GM18858 (cell line): Measurements from ENCODE around the gene TPCN2.

Experiments
- ATAC-seq: cut with Tn5 transposase; IDR thresholded peaks from one replicate; pipeline ENCODE4 v1.9.1; 2021; ENCODE audit not compliant: unreplicated experiment

TPCN2 gene

DNA sequence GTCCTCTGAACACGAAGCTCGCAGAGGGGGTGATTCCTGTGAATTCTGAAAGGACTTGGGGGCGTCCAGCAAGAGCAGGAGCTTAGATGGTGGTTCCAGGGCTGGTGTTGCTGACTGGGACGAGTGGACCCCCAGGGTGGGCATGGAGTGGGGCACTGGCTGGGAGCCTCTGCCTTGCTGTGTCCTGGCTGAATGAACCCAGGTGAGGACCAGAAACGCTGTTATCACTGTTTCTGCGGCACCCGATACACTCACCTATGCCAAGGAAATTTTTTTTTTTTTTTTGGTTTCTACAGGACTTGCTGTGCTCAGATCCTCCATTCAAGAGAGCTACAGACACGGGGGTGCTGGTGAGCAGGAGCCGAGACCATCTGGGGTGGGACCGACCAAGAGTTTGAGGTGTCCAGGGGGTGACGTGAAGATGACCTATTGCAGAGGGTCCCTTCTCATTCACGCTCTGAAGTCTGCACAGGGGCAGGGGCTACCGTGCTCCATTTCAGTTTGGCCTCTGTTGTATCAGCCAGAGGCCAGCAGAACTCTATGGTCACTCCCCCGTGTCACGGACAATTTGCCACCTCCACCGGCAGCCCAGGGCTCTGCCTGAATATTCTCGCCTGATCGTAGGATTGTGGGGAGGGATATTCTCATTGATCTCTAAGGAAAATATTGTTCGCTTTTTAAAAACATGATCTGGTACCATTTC lies 110.6 kb downstream of the TPCN2 start:
- no peak for ATAC-seq

DNA sequence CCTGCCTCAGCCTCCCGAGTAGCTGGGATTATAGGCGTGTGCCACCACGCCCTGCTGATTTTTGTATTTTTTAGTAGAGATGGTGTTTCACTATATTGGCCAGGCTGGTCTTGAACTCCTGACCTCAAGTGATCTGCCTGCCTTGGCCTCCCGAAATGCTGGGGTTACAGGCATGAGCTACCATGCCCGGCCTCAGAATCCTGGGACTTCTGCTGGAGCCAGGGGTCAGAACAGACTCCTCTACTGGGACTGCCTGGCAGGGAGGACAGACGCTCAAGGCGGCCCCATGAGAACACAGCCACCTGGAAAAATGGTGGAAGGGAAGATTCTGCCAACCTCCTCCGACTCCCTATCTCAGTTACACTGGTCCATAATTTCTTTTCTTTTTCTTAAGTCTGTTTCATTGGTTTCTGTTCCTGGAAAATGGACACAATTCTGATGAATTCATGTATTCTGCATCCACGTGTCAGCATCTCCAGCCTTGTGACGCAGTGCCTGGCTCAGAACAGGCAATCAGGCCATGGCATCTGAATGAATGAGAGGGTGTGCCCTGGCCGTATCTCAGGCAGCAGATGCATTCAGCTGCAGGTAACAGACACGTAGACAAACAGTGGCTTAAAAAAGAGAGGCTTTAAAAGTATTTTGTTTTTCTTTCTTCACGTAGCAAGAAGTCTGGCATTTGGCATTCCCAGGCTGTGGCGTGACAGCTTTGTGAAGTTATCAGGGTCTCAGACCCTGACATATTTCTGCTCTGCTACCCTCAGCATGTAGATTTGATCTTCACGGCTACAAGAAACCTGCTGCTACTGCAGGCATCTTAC lies 111.8 kb downstream of the TPCN2 start:
- no peak for ATAC-seq

DNA sequence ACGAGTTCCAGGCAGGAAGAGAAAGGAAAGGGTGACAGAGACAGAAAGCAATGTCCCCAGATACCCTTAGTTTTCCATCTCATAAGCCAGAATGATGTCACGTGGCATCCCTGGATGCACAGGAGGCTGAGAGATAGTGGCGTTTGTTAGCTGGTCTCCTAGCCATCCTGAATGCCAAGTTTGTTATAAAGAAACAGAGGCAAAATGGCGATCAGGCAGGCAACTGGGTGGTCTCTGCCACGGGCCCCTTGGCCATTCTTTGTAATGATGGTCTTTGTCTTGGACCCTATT lies 112.3 kb downstream of the TPCN2 start:
- no peak for ATAC-seq

DNA sequence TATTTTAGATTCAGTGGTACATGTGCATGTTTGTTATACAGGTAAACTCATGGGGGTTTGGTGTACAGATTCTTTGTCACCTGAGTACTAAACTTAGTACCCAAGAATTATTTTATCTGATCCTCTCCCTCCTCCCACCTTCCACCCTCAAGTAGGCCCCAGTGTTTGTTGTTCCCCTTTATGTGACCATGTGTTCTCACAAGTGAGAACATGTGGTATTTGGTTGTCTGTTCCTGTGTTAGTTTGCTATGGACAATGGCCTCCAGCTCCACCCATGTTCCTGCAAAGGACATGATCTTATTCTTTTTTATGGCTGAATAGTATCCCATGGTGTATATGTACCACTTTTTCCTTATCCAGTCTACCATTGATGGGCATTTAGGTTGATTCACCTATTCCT lies 113.8 kb downstream of the TPCN2 start:
- ATAC-seq, result no peak

DNA sequence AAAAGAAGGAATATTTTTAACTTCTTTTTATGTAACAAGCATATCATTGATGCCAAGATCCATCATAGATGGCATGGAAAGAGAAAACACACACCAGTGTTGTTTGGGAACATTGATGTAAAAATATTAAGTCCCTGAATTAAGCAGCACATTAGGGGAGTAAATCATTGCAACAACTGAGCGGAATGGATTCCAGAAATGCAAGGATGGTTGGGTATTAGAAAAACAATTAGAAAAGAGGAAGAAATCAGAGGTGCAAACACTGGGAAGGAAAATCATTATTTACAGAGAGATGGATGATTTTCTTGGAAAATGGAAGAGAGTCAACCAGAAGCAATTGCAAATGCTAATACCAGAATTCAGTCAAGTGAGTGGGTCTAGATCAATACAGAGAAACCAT lies 115.1 kb downstream of the TPCN2 start:
- ATAC-seq, result no peak

DNA sequence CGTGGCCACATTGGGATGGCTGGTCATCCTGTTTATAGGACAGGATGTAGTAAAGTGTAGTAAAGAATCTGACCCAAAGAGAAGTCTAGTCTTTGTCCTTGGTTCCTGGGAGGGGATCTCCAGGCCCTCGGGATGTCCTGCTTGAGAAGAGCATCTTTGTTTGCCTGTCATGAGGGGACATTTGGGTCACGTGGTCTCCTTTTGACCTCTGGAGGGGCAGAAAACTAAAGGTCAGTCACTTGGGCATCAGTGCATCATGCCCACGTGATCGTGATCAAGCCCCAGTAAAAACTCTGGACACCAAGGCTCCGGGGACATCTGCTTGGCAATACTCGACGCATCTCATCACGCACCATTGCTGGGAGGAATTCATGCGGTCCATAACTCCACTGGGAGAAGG lies 116.1 kb downstream of the TPCN2 start:
- no peak for ATAC-seq

DNA sequence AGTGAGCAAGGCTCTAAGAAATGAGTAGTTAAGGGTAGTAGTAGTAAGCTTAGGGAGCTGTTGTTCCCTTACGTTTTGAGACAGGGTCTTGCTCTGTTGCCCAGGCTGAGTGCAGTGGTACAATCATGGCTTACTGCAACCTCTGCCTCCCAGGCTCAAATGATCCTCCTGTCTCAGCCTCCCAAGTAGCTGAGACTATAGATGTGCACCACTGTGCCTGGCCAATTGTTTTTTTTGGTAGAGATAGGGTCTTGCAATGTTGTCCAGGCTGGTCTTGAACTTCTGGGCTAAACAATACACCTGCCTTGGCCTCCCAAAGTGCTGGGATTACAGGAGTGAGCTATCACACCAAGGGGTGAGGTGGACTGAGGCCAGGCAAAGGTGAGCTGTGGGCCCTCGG lies 117.0 kb downstream of the TPCN2 start:
- no peak for ATAC-seq

DNA sequence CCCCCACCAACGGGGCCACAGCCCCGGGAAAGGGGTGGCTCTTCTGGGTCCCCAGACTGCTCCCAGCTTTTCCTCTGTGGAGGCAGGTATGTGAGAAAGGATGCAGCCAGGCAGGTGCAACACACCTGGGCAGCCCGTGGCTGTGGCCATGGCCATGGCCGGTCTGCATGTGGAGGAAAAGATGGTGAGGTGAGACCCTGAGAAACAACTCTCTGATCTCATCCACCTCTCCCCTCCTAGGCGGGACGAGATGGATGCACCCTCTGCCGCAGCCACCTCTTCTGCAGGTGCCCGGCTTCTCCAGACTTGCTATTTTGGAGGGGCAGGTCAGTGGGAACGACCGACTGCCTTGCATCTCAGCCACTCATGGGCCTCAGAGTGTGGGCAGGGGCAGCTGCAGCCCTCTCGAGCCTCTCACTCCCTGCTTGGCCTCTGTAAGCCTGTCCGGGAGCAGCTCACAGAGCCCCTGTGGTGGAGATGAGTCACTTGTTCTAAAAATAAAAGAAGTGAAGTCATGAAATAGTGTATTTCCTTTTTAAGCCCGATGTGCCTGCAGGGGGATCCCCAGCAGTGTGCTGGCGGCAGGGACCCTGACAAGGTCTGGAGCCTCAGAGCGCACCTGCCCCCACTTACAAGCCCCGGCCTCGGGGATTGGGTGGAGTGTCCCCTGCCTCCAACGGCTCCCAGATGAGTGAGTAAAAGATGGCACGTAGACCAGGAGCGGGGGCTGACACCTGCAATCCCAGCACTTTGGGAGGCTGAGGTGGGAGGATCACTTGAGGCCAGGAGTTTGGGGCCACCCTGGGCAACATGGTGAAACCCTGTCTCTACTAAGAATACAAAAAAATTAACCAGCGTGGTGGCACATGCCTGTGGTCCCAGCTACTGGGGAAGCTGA lies 117.7 kb downstream of the TPCN2 start:
- peak; percentile 90 for ATAC-seq

DNA sequence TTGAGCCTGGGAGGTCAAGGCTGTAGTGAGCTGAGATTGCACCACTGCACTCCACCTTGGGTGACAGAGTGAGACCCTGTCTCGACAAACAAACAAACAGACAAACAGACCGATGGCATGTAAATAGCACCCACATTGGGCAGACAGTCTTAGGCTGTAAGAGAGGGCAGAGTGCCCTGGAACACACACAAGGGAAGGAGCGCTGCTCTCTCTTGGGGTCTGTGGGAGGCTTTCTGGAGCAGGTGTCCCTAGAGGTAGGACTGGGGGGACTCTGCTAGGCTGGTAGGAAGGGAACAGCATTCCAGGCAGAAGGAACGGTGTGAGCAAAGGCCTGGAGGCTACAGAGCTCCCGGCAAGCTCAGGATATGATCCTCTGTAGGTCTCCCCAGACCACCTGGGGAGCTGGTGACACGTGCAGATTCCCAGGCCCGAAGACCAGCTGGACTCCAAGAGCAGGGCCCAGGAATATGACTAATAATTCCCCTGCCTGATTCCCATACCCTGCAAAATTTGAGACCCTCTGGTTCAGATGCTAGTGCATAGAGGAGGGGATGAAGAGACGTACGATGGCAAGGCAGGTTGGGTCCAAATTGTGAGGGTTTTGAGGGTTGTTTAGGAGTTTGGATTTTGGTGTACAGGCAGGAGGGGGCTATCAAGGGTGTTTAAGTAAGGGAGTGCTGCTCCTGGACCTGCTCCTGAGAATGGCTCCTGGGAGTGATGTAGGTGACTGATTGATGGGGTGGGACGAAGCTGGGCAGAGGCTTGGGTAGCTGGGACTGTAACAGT lies 118.6 kb downstream of the TPCN2 start:
- no peak for ATAC-seq

DNA sequence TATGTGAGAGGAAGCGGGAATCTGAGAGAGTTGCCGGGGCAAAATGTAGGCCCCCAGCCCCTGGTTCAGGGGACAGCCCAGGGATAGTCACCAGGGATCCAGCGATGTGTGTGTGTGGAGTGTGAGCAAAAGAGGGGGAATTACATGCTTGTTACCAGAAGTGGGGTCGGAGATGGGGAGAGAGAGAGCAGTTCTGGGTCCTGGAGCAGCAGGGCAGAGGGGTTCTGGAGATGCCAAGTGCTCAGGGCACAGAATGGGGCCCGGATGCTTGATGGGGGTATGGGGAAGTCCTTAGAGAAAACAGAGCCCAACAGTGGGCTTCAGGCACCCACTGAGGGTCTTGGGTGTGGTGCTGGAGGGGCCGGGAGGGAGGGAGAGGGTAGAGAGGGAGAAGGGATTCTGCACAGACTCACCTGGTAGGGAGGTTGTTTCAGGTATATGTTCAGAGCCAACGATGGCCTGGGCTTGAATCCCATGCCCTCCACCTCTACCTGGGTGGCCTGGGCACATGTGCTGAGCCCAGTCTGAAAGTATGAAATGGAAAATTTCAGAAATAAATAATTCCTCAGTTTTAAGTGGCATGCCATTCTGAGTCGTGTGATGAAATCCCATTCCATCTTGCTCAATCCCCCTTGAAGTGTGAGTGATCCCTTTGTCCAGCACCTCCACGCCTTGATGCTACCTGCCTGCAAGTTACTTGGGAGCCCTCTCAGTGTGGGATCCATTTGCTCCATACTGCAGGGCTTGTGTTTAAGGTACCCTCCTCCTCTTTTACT lies 119.4 kb downstream of the TPCN2 start:
- ATAC-seq, result no peak

DNA sequence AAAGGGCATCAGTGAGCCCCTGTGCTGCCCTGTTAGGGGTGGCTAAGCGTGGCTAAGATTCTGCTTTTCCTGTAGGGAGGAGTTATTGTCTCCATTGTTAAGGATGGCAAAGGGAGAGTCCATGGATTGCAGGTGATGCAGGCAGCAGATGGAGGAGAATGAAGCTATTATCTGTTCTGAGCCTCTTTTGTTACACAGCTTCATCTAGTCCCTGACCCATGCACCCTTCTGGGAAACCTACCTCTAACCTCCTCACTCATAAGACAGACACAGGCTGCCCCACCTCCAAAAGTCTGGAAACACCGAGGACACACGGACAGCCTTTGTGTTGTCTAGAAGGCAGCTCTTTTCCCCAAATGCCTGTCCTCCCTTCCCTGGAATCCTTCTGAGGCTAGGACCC lies 120.7 kb downstream of the TPCN2 start:
- no peak for ATAC-seq

DNA sequence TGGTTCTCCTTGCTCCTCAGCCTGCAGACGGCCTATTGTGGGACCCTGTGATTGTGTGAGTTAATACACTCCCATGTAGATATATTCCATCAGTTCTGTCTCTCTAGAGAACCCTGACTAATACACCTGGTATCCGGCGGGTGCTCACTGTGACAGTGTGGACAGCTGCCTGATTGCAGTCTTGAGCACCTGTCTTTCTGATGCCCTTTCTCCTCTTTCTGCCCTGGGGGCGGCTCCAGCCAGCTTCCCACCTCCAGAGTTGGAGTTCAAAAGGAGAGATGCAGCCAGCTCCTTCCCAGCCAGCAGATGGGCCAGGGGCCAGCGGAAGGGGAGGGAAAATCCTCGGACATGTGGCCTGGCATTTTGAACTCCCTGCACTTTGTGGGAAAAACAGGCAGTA lies 122.0 kb downstream of the TPCN2 start:
- no peak for ATAC-seq

DNA sequence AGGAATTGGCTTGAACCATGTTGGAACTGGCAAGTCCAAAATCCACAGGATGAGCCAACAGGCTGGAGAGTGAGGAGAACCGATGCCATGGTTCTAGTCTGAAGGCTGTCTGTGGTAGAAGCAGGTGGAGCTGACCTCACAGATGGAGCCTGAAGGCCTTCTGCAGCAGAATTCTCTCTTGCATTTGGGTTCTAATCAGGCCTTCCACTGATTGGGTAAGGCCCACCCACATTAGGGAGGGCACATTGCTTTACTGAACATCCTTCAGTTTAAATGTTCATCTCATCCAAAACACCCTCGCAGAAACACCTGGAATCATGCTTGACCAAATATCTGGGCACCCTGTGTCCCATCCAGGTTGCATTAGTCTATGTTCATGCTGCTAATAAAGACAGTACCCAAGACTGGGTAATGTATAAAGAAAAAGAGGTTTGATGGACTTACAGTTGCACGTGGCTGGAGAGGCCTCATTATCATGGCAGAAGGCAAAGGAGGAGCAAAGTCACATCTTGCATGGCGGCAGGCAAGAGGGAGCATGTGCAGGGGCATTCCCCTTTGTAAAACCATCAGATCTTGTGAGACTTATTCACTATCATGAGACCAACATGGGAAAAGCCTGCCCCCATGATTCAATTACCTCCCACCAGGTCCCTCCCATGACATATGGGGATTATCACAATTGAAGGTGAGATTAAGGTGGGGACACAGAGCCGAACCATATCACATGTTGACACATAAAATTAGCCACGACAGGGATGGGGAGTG lies 122.9 kb downstream of the TPCN2 start:
- no peak for ATAC-seq

DNA sequence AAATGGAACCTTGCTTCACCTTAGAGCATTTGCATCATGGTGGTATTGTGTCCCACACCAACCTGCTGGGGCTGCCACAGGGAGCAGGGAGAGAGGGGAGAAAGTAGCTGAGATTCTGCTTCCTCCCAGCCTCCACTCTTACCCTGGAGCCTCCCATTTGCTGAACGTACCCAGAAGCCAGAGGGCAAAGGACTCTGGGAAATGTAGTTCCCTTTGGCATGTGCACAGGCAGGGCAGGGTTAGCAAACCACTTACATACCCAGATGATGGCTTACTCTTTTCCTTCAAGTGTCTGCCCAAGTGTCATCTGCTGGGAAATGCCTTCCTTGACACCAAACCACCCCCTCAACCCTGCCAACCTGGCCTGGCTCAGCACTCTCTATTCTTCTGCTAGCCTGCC lies 123.9 kb downstream of the TPCN2 start:
- ATAC-seq, result no peak

DNA sequence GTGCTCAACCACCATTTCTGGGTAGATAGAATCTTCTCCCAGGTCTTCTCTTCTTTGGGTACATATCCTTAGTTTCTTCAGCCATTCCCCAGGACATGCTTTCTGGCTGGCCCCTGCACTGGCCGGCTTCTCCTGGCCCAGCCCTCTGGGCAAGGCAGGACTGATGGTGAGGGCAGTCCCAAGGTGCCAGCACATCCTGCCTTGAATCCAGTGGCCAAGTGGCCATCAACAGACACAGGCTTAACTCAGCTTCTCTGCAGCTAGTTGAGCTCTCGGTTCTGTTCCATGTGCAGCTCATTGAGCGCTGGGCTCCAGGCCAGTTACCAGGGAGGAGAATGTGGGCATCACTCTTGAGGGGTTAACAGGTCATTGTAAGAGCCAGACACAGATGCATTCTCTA lies 124.6 kb downstream of the TPCN2 start:
- ATAC-seq, result no peak

DNA sequence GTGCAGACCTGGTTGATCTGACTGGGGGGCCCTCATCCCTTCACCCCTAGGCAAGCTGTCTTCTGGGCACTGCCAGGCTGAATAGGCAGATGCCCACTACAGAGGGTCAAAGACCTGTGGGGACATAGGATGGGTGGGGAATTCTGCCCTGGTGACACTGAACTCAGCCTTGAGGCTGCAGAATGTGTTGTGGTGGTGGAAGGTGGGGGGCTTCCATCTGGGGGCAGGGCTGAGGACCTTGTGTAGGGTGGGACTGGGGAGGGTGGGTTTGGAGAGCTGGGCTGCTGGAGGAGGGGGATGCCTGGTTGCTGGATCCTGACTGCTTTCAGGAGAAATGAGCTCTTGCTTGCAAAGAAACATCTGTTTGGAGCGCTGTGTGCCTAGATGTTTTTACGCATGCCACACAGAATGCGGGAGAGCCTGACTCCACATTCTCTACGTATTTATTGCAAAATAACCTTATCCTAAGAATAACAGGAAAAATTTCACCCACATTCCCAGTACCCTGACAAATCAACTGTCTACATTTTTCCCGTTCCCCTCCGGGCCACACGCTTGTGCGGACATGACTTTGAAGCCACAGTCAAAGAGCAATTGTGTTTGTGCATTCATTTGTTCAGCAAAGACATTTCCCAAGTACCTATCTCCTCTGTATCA lies 125.3 kb downstream of the TPCN2 start:
- no peak for ATAC-seq

DNA sequence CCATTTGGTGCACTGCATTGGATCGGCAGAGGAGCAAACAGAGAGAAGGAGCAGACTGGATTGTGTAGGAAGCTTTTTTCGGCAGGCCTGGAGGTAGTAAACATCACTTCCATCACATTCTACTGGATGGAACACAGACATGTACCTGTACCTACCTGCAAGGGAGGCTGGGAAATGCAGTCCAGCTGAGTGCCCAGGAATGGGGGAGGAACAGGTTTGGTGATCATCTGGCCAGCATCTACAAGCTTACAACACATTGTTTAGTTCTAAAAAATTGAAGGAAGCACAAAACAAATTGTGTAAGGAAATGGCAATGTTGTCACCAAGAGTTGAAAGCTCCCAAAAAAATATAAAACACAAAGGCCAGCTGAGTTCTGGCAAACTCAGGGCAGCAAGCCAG lies 126.1 kb downstream of the TPCN2 start:
- ATAC-seq, result no peak

DNA sequence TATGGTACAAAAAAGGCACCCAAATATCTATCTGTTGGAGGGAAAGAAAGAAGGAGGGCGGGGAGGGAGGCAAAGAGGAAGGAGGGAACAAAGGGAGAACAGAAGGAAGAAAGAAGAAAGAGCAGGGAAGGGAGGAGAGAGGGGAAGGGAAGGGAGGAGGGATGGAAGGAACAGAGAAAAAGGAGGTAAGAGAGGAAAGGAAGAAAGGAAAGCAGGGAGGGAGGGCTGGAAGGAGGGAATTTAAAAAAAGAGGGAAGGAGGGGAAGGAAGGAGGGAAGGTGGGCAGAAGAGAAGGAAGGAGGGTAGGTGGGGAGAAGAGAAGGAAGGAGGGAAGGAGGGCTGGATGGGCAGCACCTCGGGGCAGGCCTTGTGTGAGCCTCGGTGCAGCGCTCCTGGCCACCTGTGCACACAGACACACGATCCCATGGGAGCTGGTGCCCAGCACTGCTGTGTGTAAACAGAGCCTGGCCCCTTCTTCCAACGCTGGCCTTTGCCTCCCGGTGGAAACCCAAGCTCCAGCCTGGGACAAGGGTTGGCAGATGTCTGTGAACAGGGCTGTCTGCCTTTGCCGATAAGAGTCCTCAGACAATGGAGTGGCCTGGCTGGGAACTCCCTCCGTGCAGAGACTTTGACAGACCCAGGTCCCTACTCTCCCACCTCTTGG lies 130.2 kb downstream of the TPCN2 start:
- ATAC-seq, result no peak

DNA sequence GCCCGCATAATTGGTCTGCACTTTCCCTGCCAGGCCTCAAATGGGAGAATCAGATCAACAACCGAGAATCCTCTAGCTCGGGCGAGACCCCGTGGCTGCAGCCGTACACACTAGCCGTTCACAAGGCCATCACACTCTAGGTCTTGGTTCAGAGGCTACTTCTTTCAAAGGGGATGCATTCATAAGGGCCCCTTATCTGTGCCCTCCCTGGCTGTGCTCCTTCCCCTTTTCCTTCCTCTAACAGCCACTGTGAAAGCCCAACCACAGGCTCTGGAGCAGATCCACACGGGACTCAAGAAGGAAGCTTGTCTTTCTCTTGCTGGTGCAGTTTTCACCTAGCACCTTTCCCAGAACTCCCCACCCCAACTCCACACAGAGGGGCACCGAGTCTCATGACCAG lies 131.5 kb downstream of the TPCN2 start:
- ATAC-seq, result no peak
